Inferior parietal cortex (tissue), 1 donor: ENCODE results near the gene GPR26.
"Not testable (repeated sequence)": the region's sequence is repeated elsewhere in the genome, so short reads cannot be mapped to it uniquely, and the experiment has no call there.

Source experiments
- DNase-seq: peaks from one replicate; pipeline ENCODE4 v3.0.0-alpha.2; 2016; ENCODE audit errors: extremely low spot score

Gene GPR26

DNA sequence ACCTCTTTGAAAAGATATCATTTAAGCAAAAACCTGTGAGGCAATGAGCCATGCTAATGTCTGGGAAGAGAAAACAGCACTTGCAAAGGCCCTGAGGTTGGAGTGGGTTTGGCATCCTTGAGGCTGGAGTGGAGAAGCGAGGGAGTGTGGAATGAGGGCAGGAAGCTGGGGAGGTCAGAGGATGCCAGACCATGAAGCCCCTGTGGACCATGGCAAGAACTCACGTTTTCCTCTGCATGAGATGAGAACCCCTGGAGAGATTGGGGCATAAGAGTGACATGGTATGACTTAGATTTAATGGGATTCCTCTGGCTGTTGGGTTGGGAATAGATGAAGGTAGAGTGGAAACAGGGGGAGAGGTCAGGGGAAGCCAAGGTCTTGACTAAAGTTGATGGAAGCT, 49.4 kb downstream of the GPR26 start:
- no peak for DNase-seq

GRCh38 chr10:123717336-123717735, 51.2 kb downstream of the GPR26 start:
- no peak for DNase-seq

DNA sequence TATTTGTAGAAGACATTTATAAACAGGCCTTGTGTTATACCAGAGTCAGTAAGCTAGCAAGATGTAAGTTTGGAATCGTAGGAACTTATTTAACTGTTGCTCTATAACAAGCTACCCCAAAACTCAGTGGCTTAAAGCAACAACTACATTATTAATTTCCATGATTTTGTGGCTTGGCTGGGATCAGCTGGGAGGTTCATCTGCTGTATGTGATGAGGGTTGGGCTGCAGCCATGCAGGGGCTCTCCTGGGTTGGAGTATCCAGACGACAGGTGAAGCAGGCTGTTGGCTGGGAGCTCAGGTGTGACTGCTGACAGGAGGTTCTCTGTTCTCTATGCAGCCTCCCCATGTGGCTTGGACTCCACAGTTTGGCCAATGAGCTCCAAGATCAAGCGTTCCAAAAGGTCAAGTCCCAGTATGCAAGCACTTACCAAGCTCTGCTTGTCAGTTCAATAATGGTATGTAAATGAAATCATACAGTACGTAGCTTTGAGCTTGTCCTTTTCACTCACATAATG, 52.4 kb downstream of the GPR26 start:
- no peak for DNase-seq

- DNase-seq, result no peak
These were observed 54.4 kb downstream of the GPR26 start for GRCh38 chr10:123720536-123720935.

DNA sequence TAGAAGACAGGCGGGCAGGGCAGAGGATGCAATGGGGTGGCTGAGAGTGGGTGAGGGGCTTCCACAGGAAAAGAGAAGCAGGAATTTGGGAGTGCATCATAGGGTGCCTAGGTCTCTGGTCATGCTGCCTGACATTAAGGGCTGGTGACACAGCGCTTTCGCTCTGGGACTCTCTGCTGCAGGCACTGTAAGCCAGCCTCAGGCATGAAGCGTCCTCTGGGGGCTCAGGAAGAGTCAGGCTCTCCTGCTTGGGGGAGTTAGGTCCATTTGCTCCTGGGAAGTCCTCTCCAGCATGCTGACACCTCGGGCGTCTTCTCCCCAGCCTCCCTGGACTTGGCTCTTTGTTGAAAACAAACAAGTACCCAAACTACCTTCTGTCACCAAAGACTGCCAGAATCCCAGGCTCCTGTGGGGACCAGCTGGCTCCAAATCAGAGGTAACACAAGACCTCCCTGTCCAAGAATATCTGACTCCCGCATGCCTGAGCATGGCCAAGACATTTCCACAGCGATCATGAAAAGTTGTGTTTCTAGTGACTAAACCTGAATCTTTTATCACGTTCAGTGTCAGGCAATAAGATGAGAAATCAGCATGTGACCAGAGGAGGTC, 55.4 kb downstream of the GPR26 start:
- DNase-seq, result no peak

DNA sequence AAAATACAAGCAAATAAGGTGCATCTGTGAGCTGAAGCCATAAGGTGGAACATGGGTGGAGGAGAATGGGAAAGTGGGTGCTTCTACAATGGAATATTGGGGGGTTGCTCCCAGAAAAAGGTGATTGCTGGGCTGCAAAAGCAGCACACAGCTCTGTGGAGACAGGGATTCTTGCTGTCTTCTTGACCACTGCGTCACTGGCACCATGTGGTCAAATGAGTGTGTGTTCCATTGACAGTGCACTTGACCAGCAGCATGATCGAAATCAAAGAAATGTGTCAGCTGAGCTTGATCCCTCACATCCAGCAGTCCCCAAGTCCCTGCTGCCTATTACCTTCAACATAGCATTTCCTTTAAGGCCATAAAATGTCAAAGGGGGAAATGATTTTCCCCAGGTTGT, 56.2 kb downstream of the GPR26 start:
- DNase-seq, result no peak

- no peak for DNase-seq
These were observed 58.6 kb downstream of the GPR26 start for GRCh38 chr10:123724747-123725146.

GRCh38 chr10:123726381-123726780, 60.2 kb downstream of the GPR26 start:
- DNase-seq, result no peak

GRCh38 chr10:123726836-123727235, 60.7 kb downstream of the GPR26 start:
- no peak for DNase-seq

- no peak for DNase-seq
These were observed 63.4 kb downstream of the GPR26 start for GRCh38 chr10:123729523-123729922.

GRCh38 chr10:123736917-123737316, 70.8 kb downstream of the GPR26 start:
- DNase-seq, result not testable (repeated sequence)

GRCh38 chr10:123741146-123741545, 75.0 kb downstream of the GPR26 start:
- no peak for DNase-seq

GRCh38 chr10:123741711-123742110, 75.6 kb downstream of the GPR26 start:
- no peak for DNase-seq

DNA sequence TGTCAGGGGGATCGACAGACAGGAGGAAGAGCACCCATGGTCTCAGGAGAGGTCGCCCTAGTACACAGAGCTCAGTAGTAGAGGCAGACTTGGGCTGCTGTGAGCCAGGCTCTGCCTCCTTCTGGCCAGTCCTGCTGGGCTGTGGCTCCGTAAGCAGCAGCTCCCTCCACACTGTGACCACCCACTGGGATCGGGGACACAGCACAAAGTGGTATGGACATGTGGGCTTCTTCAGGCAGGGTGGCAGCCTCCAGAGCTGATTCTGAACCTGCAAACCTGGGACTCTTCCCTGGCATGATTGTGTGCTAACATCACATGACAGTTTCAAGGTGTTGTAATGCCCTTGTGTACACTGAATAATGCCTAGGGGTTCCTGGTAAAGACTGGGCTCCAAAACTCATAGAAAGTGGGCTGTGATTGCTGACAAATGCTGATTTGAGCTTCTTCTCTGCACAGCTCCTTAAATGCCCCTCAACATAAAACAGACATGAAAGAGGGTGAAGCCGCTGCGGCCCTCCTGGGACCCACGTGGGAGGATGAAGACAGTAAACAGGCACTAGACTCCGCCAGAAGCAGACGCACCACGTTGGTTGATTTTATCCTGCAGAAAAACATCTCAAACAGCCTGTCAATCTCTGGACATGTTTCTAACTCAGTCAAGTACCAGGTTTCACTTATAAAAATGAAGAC, 76.7 kb downstream of the GPR26 start:
- DNase-seq, result no peak

- DNase-seq, result no peak
These were observed 77.5 kb downstream of the GPR26 start for GRCh38 chr10:123743441-123744223.

- no peak for DNase-seq
These were observed 78.0 kb downstream of the GPR26 start for GRCh38 chr10:123744224-123744536.
